IPS-18a (cell line): ENCODE measurements around the gene KATNB1.
"Not testable (repeated sequence)": the region's sequence is repeated elsewhere in the genome, so short reads cannot be mapped to it uniquely, and the experiment has no call there.

ENCODE experiments used
- H3K27ac ChIP-seq: one replicate; pipeline ENCODE4 v1.5.1; 2013; ENCODE audit warnings: low read length
- H3K27me3 ChIP-seq: one replicate; pipeline ENCODE4 v1.6.1; 2013; ENCODE audit warnings: mild to moderate bottlenecking, low read length; ENCODE audit not compliant: control insufficient read depth, insufficient read depth
- H3K36me3 ChIP-seq: one replicate; pipeline ENCODE4 v1.6.1; 2013; ENCODE audit warnings: low read depth, low read length; ENCODE audit not compliant: control insufficient read depth
- H3K4me1 ChIP-seq: one replicate; pipeline ENCODE4 v1.6.1; 2013; ENCODE audit warnings: low read depth, low read length; ENCODE audit not compliant: control insufficient read depth
- H3K4me3 ChIP-seq: one replicate; pipeline ENCODE4 v1.5.1; 2013; ENCODE audit warnings: low read length
- H3K9ac ChIP-seq: one replicate; pipeline ENCODE4 v1.6.1; 2013; ENCODE audit warnings: mild to moderate bottlenecking, low read length, moderate library complexity
- H3K9me3 ChIP-seq: one replicate; pipeline ENCODE4 v1.6.1; 2013; ENCODE audit warnings: low read depth, low read length; ENCODE audit not compliant: control insufficient read depth

Gene KATNB1

GRCh38 chr16:57728336-57729181 is 7.0 kb upstream of the KATNB1 start:
- Histone ChIP-seq H3K27me3 (no peaks in the 10 kb centered on the region), H3K27ac (no peak overlapping the region)

GRCh38 chr16:57729182-57729484 is 6.4 kb upstream of the KATNB1 start:
- no peaks in the 10 kb centered on the region for H3K27me3 ChIP-seq
- H3K27ac ChIP-seq: no peak overlapping the region
- no peak overlapping the region for H3K9ac ChIP-seq
- no peaks in the 10 kb centered on the region for H3K9me3 ChIP-seq
- H3K4me1 ChIP-seq: no peaks in the 10 kb centered on the region
- H3K36me3 ChIP-seq: no peaks in the 10 kb centered on the region
- no peak overlapping the region for H3K4me3 ChIP-seq

More at GRCh38 chr16:57728336-57729181, 7.0 kb upstream of the KATNB1 start:
- Histone ChIP-seq H3K4me3 (no peak overlapping the region), H3K9me3 (no peaks in the 10 kb centered on the region), H3K4me1 (no peaks in the 10 kb centered on the region), H3K9ac (no peak overlapping the region), H3K36me3 (no peaks in the 10 kb centered on the region)

GRCh38 chr16:57729852-57730251 is 5.7 kb upstream of the KATNB1 start:
- not testable (repeated sequence) for H3K9me3 ChIP-seq, H3K27ac ChIP-seq, H3K4me3 ChIP-seq

GRCh38 chr16:57730771-57731730 is 4.5 kb upstream of the KATNB1 start:
- no peaks in the 10 kb centered on the region for H3K36me3 ChIP-seq
- no peaks in the 10 kb centered on the region for H3K4me1 ChIP-seq
- H3K27ac ChIP-seq: no peak overlapping the region
- no peaks in the 10 kb centered on the region for H3K9me3 ChIP-seq
- H3K4me3 ChIP-seq: no peak overlapping the region
- no peak overlapping the region for H3K9ac ChIP-seq
- H3K27me3 ChIP-seq: no peaks in the 10 kb centered on the region

More at GRCh38 chr16:57729852-57730251, 5.7 kb upstream of the KATNB1 start:
- not testable (repeated sequence) for H3K36me3 ChIP-seq, H3K4me1 ChIP-seq, H3K27me3 ChIP-seq, H3K9ac ChIP-seq

GRCh38 chr16:57732037-57732436 is 3.5 kb upstream of the KATNB1 start:
- no peak overlapping the region for H3K4me3 ChIP-seq
- no peaks in the 10 kb centered on the region for H3K9me3 ChIP-seq
- no peak overlapping the region for H3K9ac ChIP-seq
- H3K27me3 ChIP-seq: no peaks in the 10 kb centered on the region
- no peaks in the 10 kb centered on the region for H3K36me3 ChIP-seq
- peaks cover 7% of the 10 kb centered on the region for H3K4me1 ChIP-seq
- no peak overlapping the region for H3K27ac ChIP-seq

- Histone ChIP-seq H3K9me3 (no peaks in the 10 kb centered on the region), H3K4me1 (peaks cover 7% of the 10 kb centered on the region), H3K27me3 (no peaks in the 10 kb centered on the region), H3K27ac (no peak overlapping the region), H3K9ac (no peak overlapping the region), H3K4me3 (no peak overlapping the region), H3K36me3 (no peaks in the 10 kb centered on the region)
Measured at GRCh38 chr16:57732714-57733113, 2.9 kb upstream of the KATNB1 start.

- Histone ChIP-seq H3K27ac (peak overlapping the region; percentile 96), H3K9ac (peak overlapping the region; percentile 97), H3K9me3 (no peaks in the 10 kb centered on the region), H3K4me1 (peaks cover 7% of the 10 kb centered on the region), H3K36me3 (no peaks in the 10 kb centered on the region), H3K4me3 (peak overlapping the region; percentile 91), H3K27me3 (no peaks in the 10 kb centered on the region)
Measured at GRCh38 chr16:57734308-57734924, 1.2 kb upstream of the KATNB1 start.

- Histone ChIP-seq H3K9me3 (no peaks in the 10 kb centered on the region), H3K4me1 (peaks cover 7% of the 10 kb centered on the region), H3K27me3 (no peaks in the 10 kb centered on the region), H3K36me3 (no peaks in the 10 kb centered on the region), H3K4me3 (peak overlapping the region; percentile 91), H3K27ac (peak overlapping the region; percentile 96), H3K9ac (peak overlapping the region; percentile 97)
Measured at GRCh38 chr16:57734925-57735754, 430 bp upstream of the KATNB1 start.

- Histone ChIP-seq H3K9ac (peak overlapping the region; percentile 46), H3K4me1 (peaks cover 7% of the 10 kb centered on the region), H3K9me3 (no peaks in the 10 kb centered on the region), H3K36me3 (no peaks in the 10 kb centered on the region), H3K27ac (no peak overlapping the region), H3K27me3 (no peaks in the 10 kb centered on the region), H3K4me3 (peak overlapping the region; percentile 91)
Measured at GRCh38 chr16:57736419-57737351, 1.1 kb downstream of the KATNB1 start.

- Histone ChIP-seq H3K27me3 (no peaks in the 10 kb centered on the region), H3K9me3 (no peaks in the 10 kb centered on the region), H3K4me1 (peaks cover 7% of the 10 kb centered on the region), H3K27ac (no peak overlapping the region), H3K9ac (no peak overlapping the region), H3K36me3 (peaks cover 4% of the 10 kb centered on the region), H3K4me3 (no peak overlapping the region)
Measured at GRCh38 chr16:57738844-57739243, 3.3 kb downstream of the KATNB1 start.
